OCI-LY3 (cell line): ENCODE results near the gene CERT1.

Experiments used
- CTCF ChIP-seq: fragments of 200-600, 300-600 bp; sonication (generic); IDR thresholded peaks from 2 replicates; pipeline ENCODE4 v1.5.1; 2014; ENCODE audit warnings: antibody characterized with exemption, low read length, low read depth
- EZH2phosphoT487 ChIP-seq: fragments of 200-600 bp; shearing (Covaris generic); IDR thresholded peaks from 2 replicates; pipeline ENCODE4 v1.6.1; 2018; ENCODE audit warnings: antibody characterized with exemption, mixed run types, low read depth

- TF ChIP-seq CTCF (no peak), EZH2phosphoT487 (no peak)
These were observed 35.4 kb upstream of the CERT1 start for GRCh38 chr5:75546830-75547229.
